Gastroesophageal sphincter (tissue), 4 donors: ENCODE measurements around the gene ARHGAP26. TPM values are rescaled to one million over a fixed set of nuclear protein-coding genes. Genes with fewer than 3 reads are reported as not detected.
"Not testable (repeated sequence)": the region's sequence is repeated elsewhere in the genome, so short reads cannot be mapped to it uniquely, and the experiment has no call there.

ENCODE experiments used
- ATAC-seq: fragments of 150-250 bp; one replicate; pipeline ENCODE4 v1.9.1; 2016; ENCODE audit warnings: mild to moderate bottlenecking, moderate library complexity
- H3K27ac ChIP-seq, 4 donors: fragments of 200-600 bp; sonication (generic) in 3 of 4; 1 replicate in 3 of 4; 2 replicates in 1 of 4; pipeline ENCODE4 v1.5.1; 2016 to 2019
- H3K27me3 ChIP-seq: fragments of 200-600 bp; sonication (generic); one replicate; pipeline ENCODE4 v1.5.1; 2019
- H3K36me3 ChIP-seq, 2 donors: fragments of 200-600 bp; sonication (generic); one replicate each; pipeline ENCODE4 v1.5.1; 2019; ENCODE audit warnings: control low read depth in 1 of 2
- H3K4me1 ChIP-seq, 3 donors: fragments of 200-600 bp; sonication (generic); 1 replicate in 2 of 3; 2 replicates in 1 of 3; pipeline ENCODE4 v1.5.1; 2016 to 2019; ENCODE audit warnings: control low read depth in 2 of 3
- H3K4me3 ChIP-seq, 2 donors: fragments of 200-600 bp; sonication (generic); one replicate each; pipeline ENCODE4 v1.5.1; 2019; ENCODE audit warnings: mild to moderate bottlenecking in 1 of 2, moderate library complexity in 1 of 2
- H3K9me3 ChIP-seq, 3 donors: fragments of 200-600 bp; sonication (generic); one replicate each; pipeline ENCODE4 v1.5.1; 2017 to 2019; ENCODE audit warnings: control low read depth in 2 of 3
- EP300 ChIP-seq: sonication (generic); formaldehyde crosslinking; IDR thresholded peaks from one replicate; pipeline ENCODE4 v1.6.1; 2017; ENCODE audit warnings: antibody characterized with exemption, mild to moderate bottlenecking
- POLR2A ChIP-seq, 2 donors: fragments of 450-650 bp; IDR thresholded peaks; one replicate each; pipeline ENCODE4 v1.6.1; 2017; ENCODE audit warnings: antibody characterized with exemption in 2 of 2, mild to moderate bottlenecking in 2 of 2, moderate library complexity in 1 of 2
- POLR2AphosphoS5 ChIP-seq: sonication (generic); formaldehyde crosslinking; IDR thresholded peaks from one replicate; pipeline ENCODE4 v1.6.1; 2017; ENCODE audit warnings: antibody characterized with exemption
- WGBS, 2 donors: methylation state at CpG; one replicate each; pipeline ENCODE4 v1.1.5; 2018; ENCODE audit warnings: low coverage in 1 of 2; 5-methylcytosine and 5-hydroxymethylcytosine counted together
- total RNA-seq, 4 donors: library from RNA; depleted of rRNA; stranded (reverse); fragments of >200 nt; gene quantifications; one replicate each; pipeline ENCODE4 v1.1.0, GENCODE V29; 2016
- TF ChIP-seq, protein P1 (sequence below), 4 experiments: fragments of 200-600 bp in 2 of 4; fragments of 450-650 bp in 2 of 4; sonication (generic) in 1 of 4; IDR thresholded peaks; one replicate each; pipeline ENCODE4 v1.5.1; 2017 to 2019; ENCODE audit warnings: antibody characterized with exemption in 4 of 4, mild to moderate bottlenecking in 2 of 4, moderate library complexity in 2 of 4

Gene ARHGAP26
- total RNA-seq, 4 donors from 2014 or later, result 15.2 to 41.7 (median 31.7) TPM

DNA sequence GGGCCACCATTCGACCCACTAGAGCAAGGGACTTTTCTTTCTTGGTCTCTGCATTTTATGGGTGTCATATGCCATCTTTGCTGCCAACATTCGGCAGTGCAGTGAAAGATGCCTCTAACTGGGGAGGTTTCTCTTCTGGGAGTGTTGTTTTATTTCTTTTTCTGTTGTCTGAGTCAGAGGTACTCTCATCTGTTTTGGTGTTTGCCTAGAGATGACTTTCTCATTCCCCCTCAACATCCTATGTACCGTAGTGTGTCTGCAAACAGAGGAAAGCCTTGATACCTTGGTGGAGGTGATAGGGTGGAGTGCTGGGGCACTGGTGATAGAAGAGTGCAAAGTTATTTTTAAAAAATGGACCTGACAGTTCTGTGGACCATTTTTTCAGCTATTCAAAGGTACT is 182.1 kb downstream of the ARHGAP26 start:
- no peak for ATAC-seq
- 94 to 100% methylated on average over 3 of the region's 3 CpGs for WGBS, 2 donors
- Histone ChIP-seq H3K4me3 (no peak overlapping the region), H3K4me1 (peaks cover 0 to 26% (median 5%) of the 10 kb centered on the region in 3 donors), H3K36me3 (no peaks in the 10 kb centered on the region), H3K9me3 (no peaks in the 10 kb centered on the region), H3K27me3 (no peaks in the 10 kb centered on the region), H3K27ac (no peak overlapping the region)
- TF ChIP-seq EP300 (no peak), POLR2A (IDR thresholded peaks at IDR 0.05) (no peak), POLR2AphosphoS5 (no peak)
- TF ChIP-seq, protein P1, sequence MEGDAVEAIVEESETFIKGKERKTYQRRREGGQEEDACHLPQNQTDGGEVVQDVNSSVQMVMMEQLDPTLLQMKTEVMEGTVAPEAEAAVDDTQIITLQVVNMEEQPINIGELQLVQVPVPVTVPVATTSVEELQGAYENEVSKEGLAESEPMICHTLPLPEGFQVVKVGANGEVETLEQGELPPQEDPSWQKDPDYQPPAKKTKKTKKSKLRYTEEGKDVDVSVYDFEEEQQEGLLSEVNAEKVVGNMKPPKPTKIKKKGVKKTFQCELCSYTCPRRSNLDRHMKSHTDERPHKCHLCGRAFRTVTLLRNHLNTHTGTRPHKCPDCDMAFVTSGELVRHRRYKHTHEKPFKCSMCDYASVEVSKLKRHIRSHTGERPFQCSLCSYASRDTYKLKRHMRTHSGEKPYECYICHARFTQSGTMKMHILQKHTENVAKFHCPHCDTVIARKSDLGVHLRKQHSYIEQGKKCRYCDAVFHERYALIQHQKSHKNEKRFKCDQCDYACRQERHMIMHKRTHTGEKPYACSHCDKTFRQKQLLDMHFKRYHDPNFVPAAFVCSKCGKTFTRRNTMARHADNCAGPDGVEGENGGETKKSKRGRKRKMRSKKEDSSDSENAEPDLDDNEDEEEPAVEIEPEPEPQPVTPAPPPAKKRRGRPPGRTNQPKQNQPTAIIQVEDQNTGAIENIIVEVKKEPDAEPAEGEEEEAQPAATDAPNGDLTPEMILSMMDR (IDR thresholded peaks at IDR 0.05), result no peak

GRCh38 chr5:142952871-142953270 is 182.7 kb downstream of the ARHGAP26 start:
- not testable (repeated sequence) for H3K36me3 ChIP-seq, H3K27ac ChIP-seq, H3K27me3 ChIP-seq, H3K9me3 ChIP-seq, ATAC-seq, H3K4me3 ChIP-seq
- WGBS, 2 donors, result 86 to 90% methylated on average over 2 of the region's 3 CpGs
- H3K4me1 ChIP-seq, result peaks cover 0 to 29% (median 5%) of the 10 kb centered on the region in 3 donors

GRCh38 chr5:142954455-142954854 is 184.3 kb downstream of the ARHGAP26 start:
- Histone ChIP-seq H3K4me3 (no peak overlapping the region), H3K27me3 (no peaks in the 10 kb centered on the region), H3K27ac (no peak overlapping the region), H3K4me1 (peaks cover 0 to 44% (median 5%) of the 10 kb centered on the region in 3 donors), H3K9me3 (no peaks in the 10 kb centered on the region), H3K36me3 (no peaks in the 10 kb centered on the region)
- TF ChIP-seq POLR2A (IDR thresholded peaks at IDR 0.05), result no peak
- TF ChIP-seq, protein P1 (IDR thresholded peaks at IDR 0.05), result no peak
- no peak for TF ChIP-seq EP300
- TF ChIP-seq POLR2AphosphoS5, result no peak
- WGBS, 2 donors, result 69 to 86% methylated on average over 1 to 2 of the region's 2 CpGs
- no peak for ATAC-seq

GRCh38 chr5:142955628-142956027 is 185.5 kb downstream of the ARHGAP26 start:
- H3K9me3 ChIP-seq, result no peaks in the 10 kb centered on the region
- 10 to 38% methylated on average over 1 of the region's 1 CpG for WGBS, 2 donors
- no peak for ATAC-seq
- TF ChIP-seq POLR2A (IDR thresholded peaks at IDR 0.05) (no peak), EP300 (no peak)
- no peak overlapping the region for H3K4me3 ChIP-seq
- peaks cover 0 to 52% (median 5%) of the 10 kb centered on the region in 3 donors for H3K4me1 ChIP-seq
- no peaks in the 10 kb centered on the region for H3K36me3 ChIP-seq
- peak overlapping the region in 2 of 4 donors; percentile 11 to 38 for H3K27ac ChIP-seq
- no peaks in the 10 kb centered on the region for H3K27me3 ChIP-seq

DNA sequence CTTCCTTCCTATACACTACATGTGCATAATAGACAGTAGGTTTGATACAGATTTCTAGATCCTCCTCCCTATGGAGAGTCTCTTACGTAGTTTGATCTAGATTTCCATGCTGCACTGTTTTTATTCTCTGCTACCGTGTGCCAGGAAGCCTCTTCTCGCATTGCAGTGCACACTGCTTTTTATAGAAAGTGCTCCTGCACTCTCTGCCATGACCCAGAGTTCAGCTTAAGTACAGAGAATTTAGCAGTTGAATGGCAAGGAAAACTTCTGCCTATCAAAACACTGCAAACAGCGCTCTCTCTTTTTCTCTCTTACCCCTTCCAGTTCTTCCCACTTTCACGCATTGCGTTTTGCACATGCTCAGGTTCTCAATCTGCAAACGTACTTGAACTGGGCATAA is 187.4 kb downstream of the ARHGAP26 start:
- peaks cover 0 to 60% (median 5%) of the 10 kb centered on the region in 3 donors for H3K4me1 ChIP-seq
- no peak for ATAC-seq
- H3K27me3 ChIP-seq, result no peaks in the 10 kb centered on the region
- no peaks in the 10 kb centered on the region for H3K36me3 ChIP-seq
- no peak overlapping the region for H3K4me3 ChIP-seq
- TF ChIP-seq POLR2A (IDR thresholded peaks at IDR 0.05), result no peak
- TF ChIP-seq EP300, result no peak
- TF ChIP-seq POLR2AphosphoS5, result no peak
- TF ChIP-seq, protein P1 (IDR thresholded peaks at IDR 0.05), result no peak
- peak overlapping the region in 1 of 4 donors; percentile 10 for H3K27ac ChIP-seq
- 41 to 49% methylated on average over 6 to 7 of the region's 7 CpGs for WGBS, 2 donors
- no peaks in the 10 kb centered on the region for H3K9me3 ChIP-seq

GRCh38 chr5:142958944-142959682 is 188.9 kb downstream of the ARHGAP26 start:
- 100% methylated on average over 1 of the region's 1 CpG for WGBS, 2 donors
- H3K4me1 ChIP-seq, result peaks cover 0 to 60% (median 5%) of the 10 kb centered on the region in 3 donors

More at GRCh38 chr5:142958944-142959682, 188.9 kb downstream of the ARHGAP26 start:
- TF ChIP-seq POLR2AphosphoS5, result no peak
- TF ChIP-seq EP300, result no peak
- no peak for TF ChIP-seq POLR2A (IDR thresholded peaks at IDR 0.05)
- TF ChIP-seq, protein P1 (IDR thresholded peaks at IDR 0.05), result no peak
- H3K27me3 ChIP-seq, result no peaks in the 10 kb centered on the region
- no peak overlapping the region for H3K27ac ChIP-seq
- H3K9me3 ChIP-seq, result no peaks in the 10 kb centered on the region
- H3K36me3 ChIP-seq, result no peaks in the 10 kb centered on the region
- H3K4me3 ChIP-seq, result no peak overlapping the region
- no peak for ATAC-seq
